HL-60 (cell line): ENCODE results near the gene MYL9.

Experiments
- POLR2AphosphoS5 ChIP-seq: IDR thresholded peaks from 2 replicates; pipeline ENCODE4 v1.6.1; 2012; ENCODE audit warnings: low read depth
- TF ChIP-seq, protein P1 (sequence below): IDR thresholded peaks from one replicate; pipeline ENCODE4 v1.5.1; 2011; ENCODE audit warnings: low read length, control low read depth, inconsistent platforms; ENCODE audit not compliant: insufficient read depth

DNA sequence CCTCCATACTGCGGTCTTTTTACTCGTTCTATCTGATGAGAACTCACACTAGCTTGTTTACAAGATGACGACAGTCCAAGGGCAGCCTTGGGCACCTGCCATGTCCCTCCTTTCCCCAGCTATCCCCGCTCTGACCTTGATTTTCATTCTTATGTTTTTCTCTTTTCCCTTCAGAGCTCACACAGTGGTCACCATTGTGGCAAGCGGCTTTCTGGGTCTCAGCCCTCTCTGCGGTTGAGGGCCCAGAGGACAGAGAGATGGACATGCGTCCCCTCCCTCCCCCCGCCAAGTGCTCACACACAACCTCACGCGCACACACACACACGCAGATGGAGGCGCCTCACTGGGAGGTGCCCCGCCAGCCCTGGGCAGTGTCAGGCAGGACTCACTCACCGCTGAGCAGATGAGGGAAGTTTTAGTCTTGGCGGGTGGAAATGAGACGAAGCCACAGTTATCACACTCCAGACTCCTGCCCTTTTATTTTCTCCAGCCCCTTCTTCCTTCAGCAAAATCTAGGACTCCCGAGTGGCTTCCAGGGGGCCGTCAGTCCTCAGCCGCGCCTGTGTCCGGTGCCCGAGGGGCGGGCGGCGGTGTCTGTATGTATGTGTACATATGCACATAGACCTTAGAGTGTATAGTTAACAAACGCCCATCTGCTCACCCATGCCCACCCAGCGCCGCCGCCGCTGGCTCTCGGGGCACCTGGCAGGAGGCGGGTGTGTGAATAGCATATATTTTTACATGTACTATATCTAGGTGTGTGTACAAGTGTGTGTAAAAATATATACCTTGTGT lies 13.8 kb upstream of the MYL9 start:
- TF ChIP-seq, protein P1, sequence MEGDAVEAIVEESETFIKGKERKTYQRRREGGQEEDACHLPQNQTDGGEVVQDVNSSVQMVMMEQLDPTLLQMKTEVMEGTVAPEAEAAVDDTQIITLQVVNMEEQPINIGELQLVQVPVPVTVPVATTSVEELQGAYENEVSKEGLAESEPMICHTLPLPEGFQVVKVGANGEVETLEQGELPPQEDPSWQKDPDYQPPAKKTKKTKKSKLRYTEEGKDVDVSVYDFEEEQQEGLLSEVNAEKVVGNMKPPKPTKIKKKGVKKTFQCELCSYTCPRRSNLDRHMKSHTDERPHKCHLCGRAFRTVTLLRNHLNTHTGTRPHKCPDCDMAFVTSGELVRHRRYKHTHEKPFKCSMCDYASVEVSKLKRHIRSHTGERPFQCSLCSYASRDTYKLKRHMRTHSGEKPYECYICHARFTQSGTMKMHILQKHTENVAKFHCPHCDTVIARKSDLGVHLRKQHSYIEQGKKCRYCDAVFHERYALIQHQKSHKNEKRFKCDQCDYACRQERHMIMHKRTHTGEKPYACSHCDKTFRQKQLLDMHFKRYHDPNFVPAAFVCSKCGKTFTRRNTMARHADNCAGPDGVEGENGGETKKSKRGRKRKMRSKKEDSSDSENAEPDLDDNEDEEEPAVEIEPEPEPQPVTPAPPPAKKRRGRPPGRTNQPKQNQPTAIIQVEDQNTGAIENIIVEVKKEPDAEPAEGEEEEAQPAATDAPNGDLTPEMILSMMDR = no peak
- TF ChIP-seq POLR2AphosphoS5 = no peak
